NCI-H1105 (cell line): ENCODE measurements around the gene TRIM41.
"Not testable (repeated sequence)": the region's sequence is repeated elsewhere in the genome, so short reads cannot be mapped to it uniquely, and the experiment has no call there.

Experiments used
- DNase-seq: peaks from one replicate; lab custom pipeline; 2025; lab: John Stamatoyannopoulos, UW

Gene TRIM41

DNA sequence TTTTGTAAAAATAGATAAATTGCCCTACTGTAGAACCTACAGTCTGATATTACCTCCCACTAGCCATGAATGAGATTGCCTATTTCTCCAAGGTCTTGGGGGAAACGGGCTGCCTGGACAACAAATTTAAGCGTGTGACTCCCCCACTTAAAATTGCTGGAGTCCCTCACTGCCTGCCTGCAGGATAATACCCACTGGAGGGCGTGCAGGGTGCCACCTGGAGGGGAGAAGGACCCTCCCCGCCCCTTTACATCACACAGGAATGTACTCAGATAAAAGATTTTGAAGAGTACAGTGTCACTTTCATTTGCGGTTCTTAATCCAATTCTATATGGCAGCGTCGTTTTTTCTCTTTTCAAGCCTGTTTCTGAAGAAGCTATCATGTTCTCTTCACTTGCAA is 11.9 kb upstream of the TRIM41 start:
- no peak for DNase-seq

DNA sequence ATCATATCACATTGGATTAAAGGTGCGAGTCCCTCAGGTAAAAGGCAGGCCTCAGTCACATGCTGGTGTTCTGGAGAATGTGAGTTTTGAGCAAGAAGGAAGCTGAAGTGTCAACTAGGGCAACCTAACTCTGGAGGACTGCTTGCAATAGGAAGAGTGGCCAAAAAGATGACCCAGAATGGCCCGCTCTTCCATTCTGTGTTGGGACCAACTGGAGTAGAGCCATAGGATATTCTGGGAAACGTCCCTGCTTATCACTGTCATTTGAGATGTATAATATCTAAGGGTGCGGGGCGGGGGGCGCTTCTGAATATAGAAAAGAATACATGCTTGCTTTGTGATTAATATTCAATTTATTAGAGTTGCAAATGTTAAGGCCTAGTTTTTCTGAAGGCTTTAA is 11.0 kb upstream of the TRIM41 start:
- DNase-seq = no peak

DNA sequence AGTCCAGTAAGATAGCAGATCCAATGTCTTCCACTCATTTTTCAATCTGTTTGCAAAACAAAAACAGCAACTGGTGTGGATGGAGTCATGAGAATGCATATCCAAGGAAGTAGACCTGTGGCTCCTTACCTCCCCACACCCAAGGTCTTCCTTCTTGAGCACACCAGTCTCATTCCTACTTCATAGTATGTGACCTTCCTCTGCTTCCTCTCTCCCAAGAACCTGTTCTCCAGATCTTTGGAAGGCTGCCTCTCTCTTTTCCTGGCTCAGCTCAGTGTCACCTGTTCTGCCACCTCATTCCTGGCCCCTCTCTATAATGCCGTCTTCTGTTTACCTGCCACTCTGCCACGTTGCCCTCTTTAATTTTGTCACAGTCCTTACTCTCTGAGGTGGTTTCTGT is 10.1 kb upstream of the TRIM41 start:
- no peak for DNase-seq

DNA sequence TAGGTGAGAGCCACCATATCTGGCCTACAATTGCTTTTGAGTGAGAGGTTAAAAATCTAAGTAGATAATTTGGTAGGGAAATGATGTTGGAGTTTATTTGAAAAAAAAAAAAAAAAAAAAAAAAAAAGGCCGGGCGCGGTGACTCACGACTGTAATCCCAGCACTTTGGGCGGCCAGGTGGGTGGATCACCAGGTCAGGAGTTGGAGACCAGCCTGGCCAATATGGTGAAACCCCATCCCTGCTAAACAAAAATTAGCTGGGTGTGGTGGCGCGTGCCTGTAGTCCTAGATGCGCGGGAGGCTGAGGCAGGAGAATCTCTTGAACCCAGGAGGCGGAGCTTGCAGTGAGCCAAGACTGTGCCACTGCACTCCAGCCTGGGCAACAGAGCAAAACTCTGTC is 8.8 kb upstream of the TRIM41 start:
- not testable (repeated sequence) for DNase-seq

DNA sequence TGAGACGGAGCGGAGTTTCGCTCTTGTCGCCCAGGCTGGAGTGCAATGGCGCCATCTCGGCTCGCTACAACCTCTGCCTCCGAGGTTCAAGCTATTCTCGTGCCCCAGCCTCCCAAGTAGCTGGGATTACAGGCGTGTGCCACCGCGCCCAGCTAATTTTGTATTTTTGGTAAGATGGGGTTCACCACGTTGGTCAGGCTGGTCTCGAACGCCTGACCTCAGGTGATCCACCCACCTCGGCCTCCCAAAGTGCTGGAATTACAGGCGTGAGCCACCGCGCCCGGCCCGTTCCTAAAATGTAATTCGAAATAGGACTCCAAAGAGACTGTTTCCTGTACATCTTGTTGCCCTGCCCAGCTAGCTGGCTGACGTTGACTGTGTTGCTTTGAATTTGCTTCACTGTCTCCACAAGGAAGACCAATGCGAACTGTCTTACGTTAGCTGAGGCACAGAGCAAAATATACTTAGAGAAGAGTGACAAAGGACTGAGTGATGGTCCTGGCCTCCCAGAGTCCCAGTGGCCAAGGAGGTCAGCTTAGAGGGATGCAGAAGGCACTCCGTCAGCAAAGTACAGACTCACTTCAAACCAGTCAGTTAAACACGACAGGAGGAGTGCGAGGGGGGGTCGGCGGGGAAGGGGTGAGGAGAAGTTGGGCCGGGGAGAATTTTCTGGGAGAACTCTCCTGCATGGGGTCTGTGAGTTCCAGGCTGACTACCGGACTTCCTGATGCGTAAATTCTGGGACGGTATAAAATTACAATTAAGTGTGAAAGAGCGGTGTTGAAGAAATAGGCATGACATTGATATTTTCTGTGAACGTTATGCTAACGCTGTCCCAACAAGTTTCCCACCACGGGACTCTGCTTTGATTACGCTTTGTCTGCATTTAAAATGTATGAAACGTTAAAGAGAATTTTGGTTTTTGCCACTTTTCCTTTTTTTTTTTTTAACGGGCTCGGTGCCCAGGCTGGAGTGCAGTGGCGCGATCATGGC is 6.8 kb upstream of the TRIM41 start:
- DNase-seq = no peak

DNA sequence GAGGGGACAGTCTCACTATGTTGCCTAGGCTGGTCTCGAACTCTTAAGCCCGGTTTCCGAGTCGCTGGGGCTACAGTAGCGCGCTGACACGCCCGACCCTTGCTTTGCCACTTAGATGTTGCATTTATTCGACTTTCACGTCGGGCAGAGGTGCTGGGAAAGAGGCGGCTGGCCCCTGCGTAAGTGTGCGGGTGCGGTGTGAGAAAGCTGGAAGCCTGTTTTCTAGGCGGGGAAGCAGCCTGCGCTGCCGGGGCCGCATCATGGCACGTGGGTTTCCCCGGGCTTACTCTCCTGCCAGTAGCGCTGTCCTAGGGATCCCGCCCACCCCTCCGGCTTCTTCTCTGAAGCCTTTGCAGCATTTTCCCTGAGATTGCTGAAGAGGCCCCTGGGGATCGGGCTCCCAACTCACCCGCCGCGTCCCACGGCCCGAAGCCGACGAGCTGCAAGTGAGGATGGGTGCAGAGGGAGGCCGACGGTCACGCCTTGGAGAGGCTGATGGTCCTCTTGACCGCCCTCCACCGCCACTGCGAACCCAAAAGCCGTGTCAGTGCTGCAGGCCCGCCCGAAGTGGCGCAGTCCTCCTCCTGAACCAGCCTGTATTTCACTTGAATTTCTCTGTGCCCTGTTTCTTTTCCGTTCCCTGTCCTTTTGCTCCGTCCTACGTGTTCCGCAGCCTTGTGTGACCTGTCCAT is 5.8 kb upstream of the TRIM41 start:
- no peak for DNase-seq

DNA sequence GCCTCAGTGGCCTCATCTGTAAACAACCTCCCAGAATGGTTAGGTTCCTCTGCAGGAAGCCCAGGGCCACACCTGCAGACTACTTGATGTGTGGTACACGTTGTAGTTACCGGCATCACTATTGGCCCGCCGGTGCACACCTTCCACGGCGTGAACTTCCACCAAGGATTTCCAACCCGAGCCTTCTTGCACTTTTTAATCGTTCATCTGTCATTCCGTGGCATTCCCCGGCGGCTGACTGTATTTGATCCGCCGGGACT is 5.3 kb upstream of the TRIM41 start:
- DNase-seq = no peak

DNA sequence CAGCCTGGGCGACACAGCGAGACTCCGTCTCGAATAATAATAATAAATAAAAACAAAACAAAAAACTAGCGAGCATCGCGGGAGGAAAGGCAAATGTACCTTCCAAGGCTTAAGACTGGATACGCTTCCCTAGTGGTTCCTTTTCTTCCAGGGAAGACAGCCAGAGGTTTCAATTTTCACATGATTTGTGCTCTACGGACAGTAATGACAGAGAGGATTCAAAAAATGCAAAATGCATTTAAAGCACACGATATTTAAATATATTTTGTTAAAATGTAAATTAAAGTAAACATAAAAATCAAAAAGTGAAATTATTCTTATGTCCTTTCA is 4.3 kb upstream of the TRIM41 start:
- DNase-seq = no peak

DNA sequence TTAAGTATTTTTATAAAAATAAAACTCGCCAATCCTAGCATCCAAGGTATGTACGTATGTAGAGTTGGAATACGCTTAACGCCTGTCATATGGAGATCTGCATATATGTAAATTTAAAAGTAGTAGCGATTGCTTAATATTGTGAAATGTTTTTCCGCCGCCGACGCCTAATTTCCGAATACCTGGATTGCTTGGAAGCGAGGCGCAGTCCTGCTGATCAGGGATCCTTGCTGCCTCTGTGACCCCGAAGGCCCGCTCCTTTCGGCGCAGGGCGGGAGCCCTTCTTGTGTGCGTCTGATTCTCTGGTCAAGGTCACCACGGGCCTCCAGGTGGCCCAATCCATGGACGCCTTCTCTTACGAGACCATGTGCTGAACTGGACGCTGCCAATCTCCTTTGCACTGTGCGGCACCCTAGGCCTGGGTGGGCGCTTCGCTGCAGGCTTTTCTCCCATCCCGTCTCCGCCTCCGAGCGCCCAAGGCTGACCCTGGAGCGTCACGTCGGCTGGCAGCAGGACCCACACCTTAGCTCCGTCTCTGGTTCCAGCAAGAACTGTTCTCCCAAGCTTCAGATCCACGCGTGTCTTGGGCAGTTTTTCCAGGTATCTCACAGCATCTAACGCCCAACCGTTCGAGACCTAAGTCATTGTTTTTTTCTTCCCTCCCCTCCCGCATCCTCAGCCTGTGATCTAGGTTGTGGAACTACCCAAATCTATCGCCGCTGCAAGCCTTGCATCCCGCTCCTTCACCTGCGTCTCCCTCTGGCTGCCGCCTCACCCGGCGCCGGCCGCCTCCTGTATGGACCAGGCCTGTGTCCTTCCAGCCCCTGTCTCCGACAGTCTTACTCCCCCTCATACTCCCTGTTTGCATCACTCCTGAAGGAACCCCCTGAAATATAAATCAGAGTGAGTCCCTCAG is 3.6 kb upstream of the TRIM41 start:
- no peak for DNase-seq

DNA sequence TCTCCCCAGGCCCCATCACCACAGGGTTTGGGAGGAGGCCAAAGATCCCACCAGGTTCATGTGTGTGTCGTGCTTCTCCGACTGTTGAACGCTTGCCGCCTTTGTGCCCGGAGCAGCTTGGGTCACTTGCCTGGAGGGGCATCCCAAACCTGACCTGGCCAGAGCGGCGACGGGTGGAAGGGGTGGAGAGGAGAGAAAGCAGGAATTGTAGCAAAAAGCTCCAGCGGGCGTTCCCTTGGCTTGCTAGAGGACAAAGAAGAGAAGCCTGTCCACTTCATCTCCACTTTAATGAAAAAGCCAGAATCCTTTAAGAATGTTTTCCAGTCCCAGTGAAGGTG is 2.9 kb upstream of the TRIM41 start:
- no peak for DNase-seq

DNA sequence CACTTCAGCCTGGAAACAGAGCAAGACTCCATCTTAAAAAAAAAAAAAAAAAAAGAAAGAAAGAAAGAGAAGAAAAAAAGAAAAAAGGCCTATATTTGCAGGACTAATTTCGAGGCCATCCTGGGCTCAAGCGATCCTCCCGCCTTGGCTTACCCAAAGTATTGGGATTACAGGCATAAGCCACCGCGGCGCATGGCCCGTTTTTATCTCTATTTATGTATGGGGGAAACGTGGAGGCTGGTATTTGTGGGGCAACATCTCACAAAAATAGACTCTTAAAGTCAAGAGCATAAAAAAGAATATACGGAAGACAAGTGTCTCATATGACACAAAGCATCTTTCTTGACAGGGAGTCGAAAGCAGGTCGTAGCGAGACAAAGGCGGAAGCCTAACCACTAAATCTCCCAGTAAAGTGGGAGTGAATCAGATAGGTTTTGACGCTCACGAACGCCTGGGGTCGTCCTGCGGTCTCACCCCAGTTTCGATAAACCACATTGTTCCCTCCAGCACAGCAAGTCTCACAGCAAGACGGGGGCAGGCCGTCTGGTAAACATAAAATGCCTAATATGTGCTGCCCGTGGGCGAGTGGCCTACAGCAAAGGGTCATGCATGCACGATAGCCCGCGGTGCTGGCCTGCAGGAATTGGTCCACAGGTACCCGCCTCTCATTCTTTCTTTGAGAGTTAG is 1.8 kb upstream of the TRIM41 start:
- no peak for DNase-seq

DNA sequence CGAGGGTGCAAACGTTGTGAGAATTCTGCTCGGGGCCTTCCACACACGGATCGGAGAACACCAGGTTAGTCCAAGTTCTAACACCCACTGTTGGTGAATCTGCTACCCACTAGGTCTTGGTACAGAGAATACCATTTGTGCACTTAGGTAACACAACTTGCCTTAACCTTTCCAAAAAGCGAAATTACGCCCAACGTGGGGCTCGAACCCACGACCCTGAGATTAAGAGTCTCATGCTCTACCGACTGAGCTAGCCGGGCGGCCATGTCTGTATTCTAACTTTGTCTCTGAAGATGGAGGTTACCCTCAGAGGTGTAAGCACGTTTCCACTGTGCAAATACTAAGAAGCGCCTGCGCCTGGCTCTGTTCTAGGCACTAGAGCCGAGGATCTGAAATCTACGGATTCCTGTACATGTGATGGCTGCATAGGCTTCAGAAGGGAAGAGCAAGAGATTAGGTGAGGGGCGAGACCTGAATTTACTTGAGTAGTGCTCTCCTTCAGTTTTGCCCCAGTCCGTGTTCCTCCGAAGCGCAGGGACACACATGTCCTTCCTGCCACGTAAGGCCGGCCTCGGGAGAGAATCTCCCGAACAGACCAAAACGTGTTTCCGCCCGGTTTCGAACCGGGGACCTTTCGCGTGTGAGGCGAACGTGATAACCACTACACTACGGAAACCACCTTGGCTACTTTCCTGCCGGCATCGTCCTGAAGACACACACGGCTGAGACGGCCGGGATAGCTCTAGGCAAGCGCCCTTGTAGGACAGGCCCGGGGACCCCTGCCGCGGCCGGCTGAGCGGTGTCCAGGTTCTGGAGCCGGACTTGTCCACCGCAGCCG is 1.1 kb upstream of the TRIM41 start:
- DNase-seq = no peak

DNA sequence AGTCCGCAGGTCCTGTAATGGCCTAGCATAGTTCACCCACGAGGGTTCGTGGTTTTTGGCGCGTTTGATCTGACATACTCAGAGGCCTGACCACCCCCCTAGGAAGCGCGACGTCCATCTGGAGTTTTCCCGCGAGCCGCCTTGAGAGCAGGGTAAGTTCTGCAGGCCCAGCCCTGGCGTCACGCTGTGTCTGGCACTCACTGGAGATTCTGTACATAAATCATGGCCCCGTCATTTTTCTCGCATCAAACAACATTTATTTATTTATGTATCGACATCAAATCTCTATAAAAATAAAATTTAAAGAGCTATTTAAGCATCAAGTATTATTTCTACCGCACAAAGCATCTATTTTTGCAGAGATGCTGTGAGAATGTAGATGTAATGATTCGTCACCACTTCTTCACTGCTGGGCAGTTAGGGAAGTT is 437 bp upstream of the TRIM41 start:
- DNase-seq = no peak

DNA sequence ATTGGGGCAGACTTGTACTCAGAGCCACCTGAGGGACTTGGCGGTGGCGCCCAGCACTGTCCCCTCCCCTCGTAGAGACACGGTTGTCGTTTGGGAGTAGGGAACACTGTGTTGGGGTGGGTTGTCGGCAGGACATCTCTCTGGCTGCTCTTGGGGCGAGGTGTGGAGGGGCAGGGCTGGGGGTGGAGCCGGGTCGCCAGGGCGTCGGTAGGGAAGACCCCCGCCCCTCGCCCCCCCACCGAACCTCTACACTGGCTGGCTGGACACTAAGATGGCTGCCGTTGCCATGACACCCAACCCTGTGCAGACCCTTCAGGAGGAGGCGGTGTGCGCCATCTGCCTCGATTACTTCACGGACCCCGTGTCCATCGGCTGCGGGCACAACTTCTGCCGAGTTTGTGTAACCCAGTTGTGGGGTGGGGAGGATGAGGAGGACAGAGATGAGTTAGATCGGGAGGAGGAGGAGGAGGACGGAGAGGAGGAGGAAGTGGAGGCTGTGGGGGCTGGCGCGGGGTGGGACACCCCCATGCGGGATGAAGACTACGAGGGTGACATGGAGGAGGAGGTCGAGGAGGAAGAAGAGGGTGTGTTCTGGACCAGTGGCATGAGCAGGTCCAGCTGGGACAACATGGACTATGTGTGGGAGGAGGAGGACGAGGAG is 778 bp downstream of the TRIM41 start:
- DNase-seq = no peak

DNA sequence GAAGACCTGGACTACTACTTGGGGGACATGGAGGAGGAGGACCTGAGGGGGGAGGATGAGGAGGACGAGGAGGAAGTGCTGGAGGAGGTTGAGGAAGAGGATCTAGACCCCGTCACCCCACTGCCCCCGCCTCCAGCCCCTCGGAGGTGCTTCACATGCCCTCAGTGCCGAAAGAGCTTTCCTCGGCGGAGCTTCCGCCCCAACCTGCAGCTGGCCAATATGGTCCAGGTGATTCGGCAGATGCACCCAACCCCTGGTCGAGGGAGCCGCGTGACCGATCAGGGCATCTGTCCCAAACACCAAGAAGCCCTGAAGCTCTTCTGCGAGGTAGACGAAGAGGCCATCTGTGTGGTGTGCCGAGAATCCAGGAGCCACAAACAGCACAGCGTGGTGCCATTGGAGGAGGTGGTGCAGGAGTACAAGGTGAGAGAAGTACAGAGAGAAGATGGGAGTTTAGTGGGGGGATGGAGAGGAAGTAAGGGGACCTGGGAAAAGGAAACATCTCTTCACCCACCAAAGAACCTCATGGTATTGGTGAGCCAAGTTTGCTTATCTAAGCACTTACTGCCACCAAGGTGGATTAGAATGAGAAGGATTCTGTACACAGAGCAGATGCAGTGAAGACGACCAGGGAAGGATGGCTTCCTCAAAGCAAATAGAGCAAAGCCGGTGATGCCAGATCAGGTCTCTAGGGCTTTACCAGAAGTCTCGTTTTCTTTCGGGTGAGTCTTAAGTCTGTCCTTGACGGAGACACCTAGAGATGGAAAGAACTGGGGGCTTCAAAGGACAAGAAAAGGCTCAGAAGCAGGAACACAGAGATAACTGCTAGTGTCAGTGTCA is 1.5 kb downstream of the TRIM41 start:
- no peak for DNase-seq

DNA sequence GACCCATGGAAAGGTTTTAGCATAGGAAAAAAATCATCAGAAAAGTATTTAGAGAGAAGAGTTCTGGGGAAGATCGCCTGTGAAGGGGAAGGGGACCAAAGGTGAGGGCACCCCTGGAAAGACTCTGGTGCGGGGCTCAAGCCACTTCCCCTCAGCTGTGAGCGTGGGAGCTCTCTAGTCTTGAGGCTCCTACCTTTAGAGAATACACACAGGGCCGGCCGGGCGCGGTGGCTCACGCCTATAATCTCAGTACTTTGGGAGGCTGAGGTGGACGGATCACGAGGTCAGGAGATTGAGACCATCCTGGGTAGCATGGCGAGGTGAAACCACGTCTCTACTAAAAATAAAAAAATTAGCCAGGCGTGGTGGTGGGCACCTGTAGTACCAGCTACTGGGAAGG is 6.9 kb downstream of the TRIM41 start:
- no peak for DNase-seq

DNA sequence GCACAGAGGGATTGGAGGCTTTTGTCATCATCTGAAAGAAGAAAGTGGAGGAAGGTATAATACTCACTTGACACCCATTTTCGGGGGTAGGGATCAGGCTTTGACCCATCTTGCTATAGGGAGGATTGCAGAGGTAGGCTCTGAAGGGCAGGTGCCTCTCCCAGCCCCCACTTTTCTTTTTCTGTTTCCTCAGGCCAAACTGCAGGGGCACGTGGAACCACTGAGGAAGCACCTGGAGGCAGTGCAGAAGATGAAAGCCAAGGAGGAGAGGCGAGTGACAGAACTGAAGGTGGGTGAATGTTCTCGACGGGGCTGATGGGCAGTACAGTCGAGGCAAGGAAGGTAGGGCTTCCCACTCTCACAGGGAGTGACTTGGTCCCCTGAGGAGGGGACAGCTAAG is 7.5 kb downstream of the TRIM41 start:
- DNase-seq = no peak

DNA sequence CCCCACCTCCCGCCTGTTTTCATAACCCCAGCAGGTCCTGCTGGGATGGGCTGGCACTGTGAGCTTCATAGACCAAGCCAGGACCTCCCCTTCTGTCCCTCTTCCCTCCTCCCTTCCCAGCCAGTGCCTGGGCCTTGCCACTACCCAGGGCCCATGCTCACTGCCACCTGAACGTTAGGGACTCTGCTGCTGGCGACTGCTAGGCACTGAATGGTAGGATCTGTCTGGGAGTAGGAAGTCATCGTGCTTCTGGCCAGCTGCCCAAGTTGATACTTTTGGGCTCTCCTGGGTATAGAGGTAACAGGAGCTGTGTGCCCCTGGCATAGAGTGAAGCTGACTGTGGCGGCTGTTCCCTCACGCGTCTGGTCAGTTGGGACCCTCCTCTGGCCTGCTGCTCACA is 8.4 kb downstream of the TRIM41 start:
- no peak for DNase-seq

DNA sequence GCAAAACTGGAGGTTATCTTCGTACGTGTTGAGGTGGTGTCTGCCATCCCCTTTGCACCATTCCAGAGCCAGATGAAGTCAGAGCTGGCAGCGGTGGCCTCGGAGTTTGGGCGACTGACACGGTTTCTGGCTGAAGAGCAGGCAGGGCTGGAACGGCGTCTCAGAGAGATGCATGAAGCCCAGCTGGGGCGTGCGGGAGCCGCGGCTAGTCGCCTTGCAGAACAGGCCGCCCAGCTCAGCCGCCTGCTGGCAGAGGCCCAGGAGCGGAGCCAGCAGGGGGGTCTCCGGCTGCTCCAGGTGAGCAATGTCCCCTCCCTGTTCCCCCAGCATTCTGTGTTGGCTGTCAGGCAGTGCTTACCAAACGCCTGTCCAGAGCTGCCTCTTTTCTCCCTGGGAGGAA is 9.5 kb downstream of the TRIM41 start:
- no peak for DNase-seq
